CD4-positive, alpha-beta T cell (primary cell): ENCODE data around the gene LRAT. TPM values are rescaled to one million over a fixed set of nuclear protein-coding genes. Genes with fewer than 3 reads are reported as not detected.

Experiments used
- ATAC-seq: fragments of 200-7000 bp; cut with Tn5 transposase; one replicate; pipeline ENCODE4 v1.10.0; 2022; ENCODE audit warnings: mild to moderate bottlenecking; ENCODE audit not compliant: poor library complexity
- CTCF ChIA-PET: fragments of 350-600 bp; sonication (Branson Sonifier 250); formaldehyde crosslinking; loops from one replicate; lab custom pipeline; 2021; ENCODE audit warnings: antibody characterized with exemption, inconsistent platforms; lab: Charles Lee
- POLR2A ChIA-PET: fragments of 350-600 bp; sonication (Branson Sonifier 250); formaldehyde crosslinking; loops from one replicate; lab custom pipeline; 2021; ENCODE audit warnings: antibody characterized with exemption, inconsistent platforms; lab: Charles Lee
- DNase-seq, 14 experiments: peaks; one replicate each; pipeline ENCODE4 v3.0.0-alpha.2; 2013 to 2020; ENCODE audit warnings: mixed read lengths in 2 of 14
- H3K27ac ChIP-seq, 2 donors: one replicate each; pipeline versions ENCODE4 v1.5.1 to v1.7.0; 2013; ENCODE audit warnings: low read length in 2 of 2, low read depth in 1 of 2, mild to moderate bottlenecking in 1 of 2
- H3K27me3 ChIP-seq, 2 experiments: 1 replicate in 1 of 2; 2 replicates in 1 of 2; pipeline versions ENCODE4 v1.6.1 to v1.7.0; 2013; ENCODE audit warnings: low read length in 2 of 2, control low read depth in 1 of 2, mild to moderate bottlenecking in 1 of 2, moderate library complexity in 1 of 2; ENCODE audit not compliant: insufficient read depth in 2 of 2, control insufficient read depth in 1 of 2
- H3K36me3 ChIP-seq: one replicate; pipeline ENCODE4 v1.6.1; 2013; ENCODE audit warnings: low read length, control low read depth; ENCODE audit not compliant: insufficient read depth
- H3K4me1 ChIP-seq: one replicate; pipeline ENCODE4 v1.6.1; 2013; ENCODE audit warnings: low read length, control low read depth; ENCODE audit not compliant: insufficient read depth
- H3K4me3 ChIP-seq: one replicate; pipeline ENCODE4 v1.5.1; 2013; ENCODE audit warnings: mild to moderate bottlenecking, low read length, moderate library complexity
- H3K9me3 ChIP-seq, 2 experiments: 1 replicate in 1 of 2; 2 replicates in 1 of 2; pipeline versions ENCODE4 v1.6.1 to v1.7.0; 2013; ENCODE audit warnings: low read length in 2 of 2, mild to moderate bottlenecking in 2 of 2, control low read depth in 1 of 2, moderate library complexity in 1 of 2; ENCODE audit not compliant: control insufficient read depth in 1 of 2, insufficient read depth in 1 of 2
- H3K27ac Mint-ChIP-seq: one replicate; pipeline ENCODE4 v1.8.0; 2020; ENCODE audit warnings: mixed read lengths
- H3K27me3 Mint-ChIP-seq: one replicate; pipeline ENCODE4 v1.8.0; 2021; ENCODE audit warnings: mixed read lengths
- H3K36me3 Mint-ChIP-seq: one replicate; pipeline ENCODE4 v1.8.0; 2021; ENCODE audit warnings: low read depth, mixed read lengths
- H3K4me1 Mint-ChIP-seq: one replicate; pipeline ENCODE4 v1.8.0; 2021; ENCODE audit warnings: low read depth, mixed read lengths
- H3K4me3 Mint-ChIP-seq: one replicate; pipeline ENCODE4 v1.8.0; 2020; ENCODE audit warnings: mild to moderate bottlenecking, mixed read lengths
- H3K9me3 Mint-ChIP-seq: one replicate; pipeline ENCODE4 v1.8.0; 2020; ENCODE audit warnings: mixed read lengths
- CTCF ChIP-seq: fragments of 200-600 bp; IDR thresholded peaks from one replicate; pipeline ENCODE4 v1.8.0; 2022; ENCODE audit warnings: antibody characterized with exemption, mild to moderate bottlenecking
- intact Hi-C, 2 experiments: fragments of 100-400 bp; cut with DNase I in 1 of 2; cut with micrococcal nuclease in 1 of 2; formaldehyde crosslinking; loops; one replicate each; pipeline versions ENCODE4 v1.15.1 to v1.9.0; 2023 to 2025; cut with DNase I, micrococcal nuclease
- total RNA-seq, 174 experiments: library from RNA in 2 of 174; stranded (reverse) in 2 of 174; gene quantifications; one replicate each; pipeline ENCODE4 v1.2.3 and lab custom pipeline; 2021 to 2026

Gene LRAT
- total RNA-seq, 2 experiments from 2014 or later, result not detected

GRCh38 chr4:154744341-154744926, 634 bp downstream of the LRAT start:
- Mint-ChIP-seq H3K9me3 (no peaks in the 10 kb centered on the region), H3K27ac (no peak overlapping the region), H3K27me3 (peaks cover 87% of the 10 kb centered on the region), H3K36me3 (no peaks in the 10 kb centered on the region), H3K4me1 (peaks cover 10% of the 10 kb centered on the region), H3K4me3 (peak overlapping the region; percentile 88)
- peak overlapping the region; percentile 51 for H3K4me3 ChIP-seq
- H3K27ac ChIP-seq, result no peak overlapping the region
- ChIA-PET CTCF (no interaction called here), POLR2A (no interaction called here)
- H3K27me3 ChIP-seq, result peaks cover 47 to 72% of the 10 kb centered on the region in 2 experiments
- H3K4me1 ChIP-seq, result peaks cover 30% of the 10 kb centered on the region
- peaks cover 0 to 37% of the 10 kb centered on the region in 2 experiments for H3K9me3 ChIP-seq
- ATAC-seq, result no peak
- TF ChIP-seq CTCF, result no peak
- intact Hi-C loops, result no loop called here
- H3K36me3 ChIP-seq, result no peaks in the 10 kb centered on the region
- DNase-seq, result no peak

DNA sequence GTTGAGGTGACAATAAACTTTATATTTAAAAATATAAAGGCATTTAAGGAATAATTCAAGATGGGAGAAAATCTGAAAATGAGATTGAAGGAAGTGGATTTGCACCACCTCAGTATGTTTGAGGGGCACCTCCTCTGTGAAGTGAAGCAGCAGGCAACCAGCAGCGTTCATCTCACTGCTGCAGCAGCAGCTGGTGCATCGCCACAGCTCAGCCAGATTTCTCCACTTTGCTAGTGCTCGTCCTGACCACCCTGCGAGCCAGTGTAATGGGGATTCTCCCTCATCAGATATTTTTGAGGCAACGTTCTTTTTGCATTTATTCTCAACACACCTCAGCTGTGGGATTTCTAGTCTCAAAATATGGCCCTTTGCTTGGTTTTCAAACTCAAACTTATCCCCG, 13.9 kb downstream of the LRAT start:
- Histone ChIP-seq H3K4me3 (no peak overlapping the region), H3K4me1 (no peaks in the 10 kb centered on the region), H3K9me3 (no peaks in the 10 kb centered on the region), H3K27ac (no peak overlapping the region), H3K36me3 (no peaks in the 10 kb centered on the region), H3K27me3 (peaks cover 0 to 5% of the 10 kb centered on the region in 2 experiments)
- Mint-ChIP-seq H3K9me3 (no peaks in the 10 kb centered on the region), H3K27ac (no peak overlapping the region), H3K4me3 (no peak overlapping the region), H3K27me3 (peaks cover 42% of the 10 kb centered on the region), H3K4me1 (no peaks in the 10 kb centered on the region), H3K36me3 (no peaks in the 10 kb centered on the region)
- POLR2A ChIA-PET, result no interaction called here
- intact Hi-C loops, result no loop called here
- no peak for DNase-seq
- CTCF ChIA-PET, result no interaction called here
- no peak for TF ChIP-seq CTCF
- ATAC-seq, result no peak

GRCh38 chr4:154760895-154761294, 17.1 kb downstream of the LRAT start:
- ATAC-seq (no peak), DNase-seq (no peak)
- ChIA-PET POLR2A (no interaction called here), CTCF (no interaction called here)
- H3K4me3 Mint-ChIP-seq, result no peak overlapping the region
- H3K4me1 Mint-ChIP-seq, result no peaks in the 10 kb centered on the region
- intact Hi-C loops, result no loop called here
- H3K27ac ChIP-seq, result no peak overlapping the region
- H3K27me3 Mint-ChIP-seq, result peaks cover 41% of the 10 kb centered on the region
- H3K9me3 Mint-ChIP-seq, result no peaks in the 10 kb centered on the region
- H3K27ac Mint-ChIP-seq, result no peak overlapping the region
- TF ChIP-seq CTCF, result no peak
- no peaks in the 10 kb centered on the region for H3K36me3 ChIP-seq
- H3K36me3 Mint-ChIP-seq, result no peaks in the 10 kb centered on the region
- H3K4me3 ChIP-seq, result no peak overlapping the region
- H3K27me3 ChIP-seq, result peaks cover 4 to 5% of the 10 kb centered on the region in 2 experiments
- no peaks in the 10 kb centered on the region for H3K4me1 ChIP-seq
- H3K9me3 ChIP-seq, result peaks cover 0 to 4% of the 10 kb centered on the region in 2 experiments
